Measurements from ENCODE around the gene VWA8. TPM values are rescaled to one million over a fixed set of nuclear protein-coding genes. Genes with fewer than 3 reads are reported as not detected.
A peak's percentile ranks its signal among the peaks of the same experiment; 100 is the strongest.

VWA8 gene
- total RNA-seq, 1 experiment from 2014 or later, result 8.4 TPM

GRCh38 chr13:41693434-41693833 is 267.5 kb downstream of the VWA8 start:
- DNase-seq (ENCODE audit: low read depth), result no peak

GRCh38 chr13:41691274-41691673 is 269.6 kb downstream of the VWA8 start:
- no peak for DNase-seq (ENCODE audit: low read depth)

- DNase-seq (ENCODE audit: low read depth), result no peak
Measured at GRCh38 chr13:41682766-41683165, 278.1 kb downstream of the VWA8 start.

GRCh38 chr13:41682001-41682400 is 278.9 kb downstream of the VWA8 start:
- no peak for DNase-seq (ENCODE audit: low read depth)

- DNase-seq (ENCODE audit: low read depth), result no peak
Measured at GRCh38 chr13:41681587-41681986, 279.3 kb downstream of the VWA8 start.

GRCh38 chr13:41680900-41681299 is 280.0 kb downstream of the VWA8 start:
- DNase-seq (ENCODE audit: low read depth), result no peak

GRCh38 chr13:41678848-41679247 is 282.1 kb downstream of the VWA8 start:
- no peak for DNase-seq (ENCODE audit: low read depth)

- DNase-seq (ENCODE audit: low read depth), result no peak
Measured at GRCh38 chr13:41678249-41678648, 282.7 kb downstream of the VWA8 start.

GRCh38 chr13:41675306-41675705 is 285.6 kb downstream of the VWA8 start:
- DNase-seq (ENCODE audit: low read depth), result peak; percentile 49

- no peak for DNase-seq (ENCODE audit: low read depth)
Measured at GRCh38 chr13:41674246-41674645, 286.7 kb downstream of the VWA8 start.

GRCh38 chr13:41673640-41674039 is 287.3 kb downstream of the VWA8 start:
- peak; percentile 21 for DNase-seq (ENCODE audit: low read depth)

- no peak for DNase-seq (ENCODE audit: low read depth)
Measured at GRCh38 chr13:41670873-41671443, 290.0 kb downstream of the VWA8 start.

- peak; percentile 89 for DNase-seq (ENCODE audit: low read depth)
Measured at GRCh38 chr13:41668130-41668757, 292.7 kb downstream of the VWA8 start.

- no peak for DNase-seq (ENCODE audit: low read depth)
Measured at GRCh38 chr13:41666644-41667043, 294.3 kb downstream of the VWA8 start.

- no peak for DNase-seq (ENCODE audit: low read depth)
Measured at GRCh38 chr13:41660411-41660810, 300.5 kb downstream of the VWA8 start.

GRCh38 chr13:41658057-41658661 is 302.8 kb downstream of the VWA8 start:
- peak; percentile 47 for DNase-seq (ENCODE audit: low read depth)

GRCh38 chr13:41655997-41656396 is 304.9 kb downstream of the VWA8 start:
- DNase-seq (ENCODE audit: low read depth), result no peak

GRCh38 chr13:41654796-41655195 is 306.1 kb downstream of the VWA8 start:
- no peak for DNase-seq (ENCODE audit: low read depth)

GRCh38 chr13:41652735-41653361 is 308.1 kb downstream of the VWA8 start:
- DNase-seq (ENCODE audit: low read depth), result peak; percentile 63

- DNase-seq (ENCODE audit: low read depth), result no peak
Measured at GRCh38 chr13:41651413-41652058, 309.4 kb downstream of the VWA8 start.

- DNase-seq (ENCODE audit: low read depth), result no peak
Measured at GRCh38 chr13:41650706-41651105, 310.2 kb downstream of the VWA8 start.

- DNase-seq (ENCODE audit: low read depth), result peak; percentile 29
Measured at GRCh38 chr13:41649659-41650058, 311.2 kb downstream of the VWA8 start.

Measured in LHCN-M2 (cell line).